Fibroblast of pulmonary artery (primary cell): Measurements from ENCODE around the gene AGPAT1.
A peak's percentile ranks its signal among the peaks of the same experiment; 100 is the strongest.

ENCODE experiments used
- DNase-seq: peaks from one replicate; pipeline ENCODE4 v3.0.0-alpha.2; 2010; ENCODE audit warnings: low read depth
- H3K4me3 ChIP-seq: replicated peaks from 2 replicates; pipeline ENCODE4 v1.5.1; 2011; ENCODE audit warnings: low read depth, mild to moderate bottlenecking, control low read depth, low read length, moderate library complexity
- CTCF ChIP-seq: IDR thresholded peaks from 2 replicates; pipeline ENCODE4 v1.5.1; 2011; ENCODE audit warnings: mild to moderate bottlenecking, control low read depth, low read length, inconsistent platforms; ENCODE audit errors: missing control alignments

The AGPAT1 gene

GRCh38 chr6:32198866-32199265 is 23.0 kb upstream of the AGPAT1 start:
- no peak for TF ChIP-seq CTCF
- DNase-seq: no peak
- H3K4me3 ChIP-seq: no peak overlapping the region

- H3K4me3 ChIP-seq: no peak overlapping the region
- no peak for TF ChIP-seq CTCF
- DNase-seq: no peak
Observed at GRCh38 chr6:32198345-32198696, 22.4 kb upstream of the AGPAT1 start.

GRCh38 chr6:32196682-32197616 is 21.1 kb upstream of the AGPAT1 start:
- DNase-seq: peak; percentile 38
- TF ChIP-seq CTCF: no peak
- peak overlapping the region; percentile 72 for H3K4me3 ChIP-seq

- TF ChIP-seq CTCF: no peak
- peak; percentile 99 for DNase-seq
Observed at GRCh38 chr6:32195902-32196681, 20.2 kb upstream of the AGPAT1 start.

GRCh38 chr6:32195652-32195901 is 19.7 kb upstream of the AGPAT1 start:
- peak overlapping the region; percentile 72 for H3K4me3 ChIP-seq
- DNase-seq: peak; percentile 100
- peak; percentile 34 for TF ChIP-seq CTCF

More at GRCh38 chr6:32195902-32196681, 20.2 kb upstream of the AGPAT1 start:
- peak overlapping the region; percentile 72 for H3K4me3 ChIP-seq

GRCh38 chr6:32194825-32195651 is 19.2 kb upstream of the AGPAT1 start:
- TF ChIP-seq CTCF: peak; percentile 67
- H3K4me3 ChIP-seq: peak overlapping the region; percentile 61
- peak; percentile 77 for DNase-seq
